SH-SY5Y (cell line): ENCODE measurements around the gene SERTAD2.

Experiments
- GATA2 ChIP-seq: IDR thresholded peaks from 2 replicates; pipeline ENCODE4 v1.6.1; 2011; ENCODE audit warnings: mild to moderate bottlenecking, low read depth, low read length
- GATA3 ChIP-seq: IDR thresholded peaks from 2 replicates; pipeline ENCODE4 v1.6.1; 2011; ENCODE audit warnings: low read depth, mild to moderate bottlenecking, low read length, moderate library complexity

GRCh38 chr2:64607381-64608304, 46.1 kb downstream of the SERTAD2 start:
- TF ChIP-seq GATA2 (no peak), GATA3 (no peak)
